HepG2 (cell line): ENCODE results near the gene TPPP3. TPM values are rescaled to one million over a fixed set of nuclear protein-coding genes. Genes with fewer than 3 reads are reported as not detected.

Source experiments
- BCL3 ChIP-seq: sonication (generic); formaldehyde crosslinking; IDR thresholded peaks from 2 replicates; pipeline ENCODE4 v1.5.1; 2020; ENCODE audit warnings: mild to moderate bottlenecking, missing genetic modification reagents, moderate library complexity
- DDIT3 ChIP-seq: sonication (generic); formaldehyde crosslinking; IDR thresholded peaks from 2 replicates; pipeline ENCODE4 v1.4.0; 2020; ENCODE audit warnings: mild to moderate bottlenecking, missing genetic modification reagents
- GMEB1 ChIP-seq: sonication (generic); formaldehyde crosslinking; IDR thresholded peaks from 2 replicates; pipeline ENCODE4 v1.5.1; 2020; ENCODE audit warnings: missing genetic modification reagents, mild to moderate bottlenecking, borderline replicate concordance
- GTF3A ChIP-seq: sonication (generic); formaldehyde crosslinking; conservative IDR thresholded peaks from 2 replicates; pipeline ENCODE4 v1.4.0; 2020; ENCODE audit warnings: mild to moderate bottlenecking, missing genetic modification reagents
- HNF1B ChIP-seq: sonication (generic); formaldehyde crosslinking; IDR thresholded peaks from 2 replicates; pipeline ENCODE4 v1.5.1; 2020; ENCODE audit warnings: mild to moderate bottlenecking, moderate library complexity, missing genetic modification reagents
- HOXA5 ChIP-seq: sonication (generic); formaldehyde crosslinking; IDR thresholded peaks from 2 replicates; pipeline ENCODE4 v1.4.0; 2020; ENCODE audit warnings: missing genetic modification reagents
- MED1 ChIP-seq: sonication (generic); formaldehyde crosslinking; IDR thresholded peaks from 2 replicates; pipeline ENCODE4 v1.4.0; 2020; ENCODE audit warnings: missing genetic modification reagents
- NR2C2 ChIP-seq: sonication (generic); formaldehyde crosslinking; IDR thresholded peaks from 2 replicates; pipeline ENCODE4 v1.4.0; 2020; ENCODE audit warnings: missing genetic modification reagents, mild to moderate bottlenecking, moderate library complexity, borderline replicate concordance
- RNF2 ChIP-seq: fragments of 450-650 bp; conservative IDR thresholded peaks from 2 replicates; pipeline ENCODE4 v1.6.1; 2016; ENCODE audit warnings: low read depth
- RXRB ChIP-seq: IDR thresholded peaks from 2 replicates; pipeline ENCODE4 v1.6.1; 2016; ENCODE audit warnings: borderline replicate concordance, missing genetic modification reagents, missing compliant biosample characterization
- SIN3A ChIP-seq: IDR thresholded peaks from 2 replicates; pipeline ENCODE4 v1.6.1; 2011; ENCODE audit warnings: low read depth, mild to moderate bottlenecking, control low read depth, low read length, borderline replicate concordance
- SIX1 ChIP-seq: sonication (generic); formaldehyde crosslinking; IDR thresholded peaks from 2 replicates; pipeline ENCODE4 v1.4.0; 2020; ENCODE audit warnings: missing genetic modification reagents, borderline replicate concordance
- SOX5 ChIP-seq: IDR thresholded peaks from 2 replicates; pipeline ENCODE4 v1.6.1; 2016; ENCODE audit warnings: borderline replicate concordance
- THAP11 ChIP-seq: IDR thresholded peaks from 2 replicates; pipeline ENCODE4 v1.6.1; 2016; ENCODE audit warnings: missing biosample characterization, missing genetic modification reagents
- THAP9 ChIP-seq: sonication (generic); formaldehyde crosslinking; IDR thresholded peaks from 2 replicates; pipeline ENCODE4; 2020; ENCODE audit warnings: missing genetic modification reagents, mild to moderate bottlenecking, borderline replicate concordance
- U2AF2 ChIP-seq: fragments of 200-400 bp; formaldehyde crosslinking; IDR thresholded peaks from 2 replicates; pipeline ENCODE4 v1.6.1; 2017; ENCODE audit warnings: low read depth, mild to moderate bottlenecking, low read length
- ZNF33B ChIP-seq: sonication (generic); formaldehyde crosslinking; IDR thresholded peaks from 2 replicates; pipeline ENCODE4 v1.5.1; 2020; ENCODE audit warnings: mild to moderate bottlenecking, missing genetic modification reagents
- ZNF605 ChIP-seq: sonication (generic); formaldehyde crosslinking; IDR thresholded peaks from 2 replicates; pipeline ENCODE4 v1.8.0; 2022; ENCODE audit warnings: mild to moderate bottlenecking, missing genetic modification reagents
- ZNF776 ChIP-seq: sonication (generic); formaldehyde crosslinking; IDR thresholded peaks from 2 replicates; pipeline ENCODE4 v1.4.0; 2020; ENCODE audit warnings: mild to moderate bottlenecking, missing genetic modification reagents
- ZNF780A ChIP-seq: sonication (generic); formaldehyde crosslinking; IDR thresholded peaks from 2 replicates; pipeline ENCODE4 v1.8.0; 2022; ENCODE audit warnings: mild to moderate bottlenecking, missing genetic modification reagents, moderate library complexity
- polyA plus RNA-seq, 8 experiments: library from polyadenylated mRNA; depleted of rRNA in 3 of 8; stranded (reverse) in 7 of 8; unstranded in 1 of 8; fragments of >200 nt; fragmentation: Illumina TruSeq in 4 of 8; extraction: Trizol in 4 of 8; gene quantifications; 2 replicates each; pipeline versions ENCODE4 v1.2.1 to v1.2.3, GENCODE V29; 2011 to 2016; ENCODE audit warnings: low read depth in 4 of 8, missing spikeins in 1 of 8, mixed read lengths in 1 of 8; ENCODE audit not compliant: insufficient read depth in 1 of 8
- total RNA-seq, 5 experiments: library from RNA; depleted of rRNA; stranded (reverse); fragments of >200 nt; fragmentation: Illumina TruSeq; extraction: Trizol; gene quantifications; 2 replicates each; pipeline ENCODE4 v1.2.3, GENCODE V29; 2016; ENCODE audit warnings: low read depth in 1 of 5

TPPP3 gene
- total and polyA plus RNA-seq, 2 of the 13 experiments (the other 11 are each of a cell fraction or from before 2014, with no cell fraction given), result 0.16 to 0.44 TPM

- peak; percentile 87 for TF ChIP-seq BCL3 (CRISPR knock-in tag)
- peak; percentile 63; the same call in 1 of the 2 replicates for TF ChIP-seq THAP9 (CRISPR knock-in tag)
- TF ChIP-seq DDIT3, result no peak
- peak; percentile 64; the same call in 1 of the 2 replicates for TF ChIP-seq HOXA5
- TF ChIP-seq NR2C2 (CRISPR knock-in tag), result peak; percentile 44
- no peak for TF ChIP-seq SOX5 (CRISPR knock-in tag)
- peak; percentile 87; the same call in 1 of the 2 replicates for TF ChIP-seq RNF2
- TF ChIP-seq HNF1B (CRISPR knock-in tag), result no peak
- peak; percentile 60; the same call in 1 of the 2 replicates for TF ChIP-seq SIN3A
- TF ChIP-seq GMEB1, result peak; percentile 55; the same call in 1 of the 2 replicates
- 0 out of 2 replicates have a peak, but pooled peaks have one; percentile 65 for TF ChIP-seq ZNF33B (CRISPR knock-in tag)
- TF ChIP-seq SIX1, result no peak
- peak; percentile 95; the same call in 1 of the 2 replicates for TF ChIP-seq ZNF776
- TF ChIP-seq RXRB (CRISPR knock-in tag), result 0 out of 2 replicates have a peak, but pooled peaks have one; percentile 6
- TF ChIP-seq U2AF2, result no peak
- TF ChIP-seq MED1 (CRISPR knock-in tag), result peak; percentile 54
- no peak for TF ChIP-seq ZNF780A (CRISPR knock-in tag)
- peak; percentile 80; the same call in 1 of the 2 replicates for TF ChIP-seq ZNF605 (CRISPR knock-in tag)
- 0 out of 2 replicates have a peak, but pooled peaks have one; percentile 49 for TF ChIP-seq GTF3A (CRISPR knock-in tag)
- TF ChIP-seq THAP11 (CRISPR knock-in tag), result 0 out of 2 replicates have a peak, but pooled peaks have one; percentile 39
Measured at GRCh38 chr16:67430504-67430976, 37.2 kb upstream of the TPPP3 start (continued).
